GM12878 (cell line): ENCODE measurements around the gene ZNF507. TPM values are rescaled to one million over a fixed set of nuclear protein-coding genes. Genes with fewer than 3 reads are reported as not detected.

ENCODE experiments used
- ATAC-seq: fragments of 200-7000 bp; cut with Tn5 transposase; 3 replicates; pipeline ENCODE4 v1.9.1; 2020; ENCODE audit warnings: mild to moderate bottlenecking, moderate library complexity
- BruUV-seq: library from RNA; stranded (reverse); fragments of 400-500 nt; replicated peaks from 2 replicates; lab custom pipeline; 2021; lab: Mats Ljungman, UMichigan
- CTCF ChIA-PET: fragments of 300-600 bp; sonication (Branson Sonifier 250); formaldehyde crosslinking; extraction: SDS; loops from one replicate; lab custom pipeline; 2021; ENCODE audit warnings: inconsistent platforms; lab: Yijun Ruan, JAX
- POLR2A ChIA-PET: fragments of 350-600 bp; formaldehyde crosslinking; extraction: SDS; loops from one replicate; lab custom pipeline; 2021; ENCODE audit warnings: inconsistent platforms; lab: Charles Lee
- RAD21 ChIA-PET: fragments of 300-600 bp; sonication (Branson Sonifier 250); formaldehyde crosslinking; loops from one replicate; lab custom pipeline; 2023; ENCODE audit warnings: antibody characterized with exemption; ENCODE audit not compliant: unreplicated experiment; lab: Charles Lee
- SMC1A ChIA-PET: fragments of 300-600 bp; sonication (Branson Sonifier 250); formaldehyde crosslinking; loops from one replicate; lab custom pipeline; 2023; ENCODE audit not compliant: unreplicated experiment, uncharacterized antibody; lab: Charles Lee
- DNase-seq: peaks from one replicate; pipeline ENCODE4 v3.0.0-alpha.2; 2011; ENCODE audit warnings: low read depth, low spot score
- FAIRE-seq: peaks from 3 replicates; lab custom pipeline; 2011; peaks lifted over from hg19 to GRCh38; lab: Jason Lieb, UNC
- H2AFZ ChIP-seq: 2 replicates; pipeline ENCODE4 v1.6.0; 2011; ENCODE audit warnings: low read depth, low read length, control low read depth; ENCODE audit not compliant: control insufficient read depth
- H3K27ac ChIP-seq: 2 replicates; pipeline ENCODE4 v1.5.1; 2011; ENCODE audit warnings: control low read depth; ENCODE audit not compliant: control insufficient read depth, insufficient read depth
- H3K27me3 ChIP-seq, 2 experiments: replicated peaks in 1 of 2; 2 replicates each; pipeline versions ENCODE4 v1.6.0 to v1.6.1; 2011; ENCODE audit warnings: low read length in 1 of 2; ENCODE audit not compliant: control insufficient read depth in 2 of 2, insufficient read depth in 2 of 2
- H3K36me3 ChIP-seq, 2 experiments: 2 replicates each; pipeline ENCODE4 v1.5.1; 2011; ENCODE audit warnings: low read length in 1 of 2; ENCODE audit not compliant: control insufficient read depth in 2 of 2, insufficient read depth in 2 of 2
- H3K4me1 ChIP-seq: 2 replicates; pipeline ENCODE4 v1.6.1; 2011; ENCODE audit warnings: mild to moderate bottlenecking, low read length, moderate library complexity, mixed read lengths; ENCODE audit not compliant: control insufficient read depth, insufficient read depth
- H3K4me2 ChIP-seq: 2 replicates; pipeline ENCODE4 v1.6.0; 2011; ENCODE audit warnings: control low read depth; ENCODE audit not compliant: control insufficient read depth, insufficient read depth
- H3K4me3 ChIP-seq: fragments of 200-600 bp; sonication (generic); 2 replicates; pipeline ENCODE4 v1.5.1; 2016
- H3K79me2 ChIP-seq: 2 replicates; pipeline ENCODE4 v1.6.0; 2011; ENCODE audit warnings: low read length; ENCODE audit not compliant: control insufficient read depth, insufficient read depth
- H3K9ac ChIP-seq: 2 replicates; pipeline ENCODE4 v1.8.0; 2011; ENCODE audit warnings: low read length, control low read depth, mixed read lengths; ENCODE audit not compliant: control insufficient read depth, insufficient read depth
- H3K9me3 ChIP-seq: replicated peaks from 3 replicates; pipeline ENCODE4 v1.5.1; 2011; ENCODE audit warnings: mild to moderate bottlenecking, low read length; ENCODE audit not compliant: control insufficient read depth, insufficient read depth
- H4K20me1 ChIP-seq: 2 replicates; pipeline ENCODE4 v1.6.0; 2011; ENCODE audit not compliant: control insufficient read depth, insufficient read depth
- DPF2 ChIP-seq: fragments of 450-650 bp; IDR thresholded peaks from 2 replicates; pipeline ENCODE4 v1.6.1; 2017; ENCODE audit warnings: mild to moderate bottlenecking
- MEF2A ChIP-seq: IDR thresholded peaks from 2 replicates; pipeline ENCODE4 v1.6.1; 2011; ENCODE audit warnings: low read depth, mild to moderate bottlenecking, low read length, moderate library complexity; ENCODE audit not compliant: insufficient read depth
- NFIC ChIP-seq: IDR thresholded peaks from 2 replicates; pipeline ENCODE4 v1.6.1; 2012; ENCODE audit warnings: low read depth, mild to moderate bottlenecking, inconsistent platforms, low read length, moderate library complexity
- NFYA ChIP-seq: IDR thresholded peaks from 2 replicates; pipeline ENCODE4 v1.6.1; 2011; ENCODE audit warnings: low read depth, mild to moderate bottlenecking, low read length, improper control_type of control experiment, borderline replicate concordance
- RCOR1 ChIP-seq: conservative IDR thresholded peaks from 2 replicates; pipeline ENCODE4 v1.6.1; 2012; ENCODE audit warnings: low read depth, low read length, improper control_type of control experiment
- TBL1XR1 ChIP-seq: IDR thresholded peaks from 2 replicates; pipeline ENCODE4 v1.6.1; 2012; ENCODE audit warnings: low read depth, low read length, improper control_type of control experiment
- TCF3 ChIP-seq: IDR thresholded peaks from 2 replicates; pipeline ENCODE4 v1.6.1; 2012; ENCODE audit warnings: low read depth, mild to moderate bottlenecking, low read length, borderline replicate concordance; ENCODE audit not compliant: insufficient read depth
- WGBS: methylation state at CpG from one replicate; pipeline ENCODE4 v1.1.6; 2016; ENCODE audit warnings: low lambda C conversion rate; ENCODE audit not compliant: insufficient replicate concordance, insufficient coverage; ENCODE audit errors: missing lambda C conversion rate; 5-methylcytosine and 5-hydroxymethylcytosine counted together
- in situ Hi-C: fragments of 300-500 bp; cut with MboI; formaldehyde crosslinking; loops from 9 replicates; pipeline ENCODE4 v1.14.3; 2018; ENCODE audit warnings: mixed read lengths
- intact Hi-C: fragments of 100-400 bp; cut with micrococcal nuclease; formaldehyde crosslinking; loops from one replicate; pipeline ENCODE4 v1.14.2; 2022; ENCODE audit not compliant: unreplicated experiment
- polyA plus RNA-seq, 11 experiments: library from polyadenylated mRNA; depleted of rRNA in 4 of 11; unstranded in 6 of 11; stranded (reverse) in 5 of 11; fragments of >200 nt; fragmentation: Nextera tagmentation in 4 of 11; fragmentation: Illumina TruSeq in 1 of 11; extraction: Ambion mirVana in 4 of 11; extraction: Trizol in 1 of 11; gene quantifications; 1 replicate in 1 of 11; 2 replicates in 10 of 11; pipeline versions ENCODE4 v1.2.1 to v1.2.3, GENCODE V29; 2011 to 2016; ENCODE audit warnings: inconsistent platforms in 2 of 11, missing spikeins in 2 of 11, low read depth in 1 of 11
- total RNA-seq, 4 experiments: library from RNA; depleted of rRNA in 3 of 4; stranded (reverse); fragments of >200 nt in 3 of 4; fragmentation: Illumina TruSeq in 1 of 4; extraction: Trizol in 1 of 4; gene quantifications; 2 replicates each; pipeline versions ENCODE4 v1.2.1 to v1.2.3, GENCODE V29; 2013 to 2021
- TF ChIP-seq, protein P1 (sequence below), 3 experiments: IDR thresholded peaks in 2 of 3; conservative IDR thresholded peaks in 1 of 3; 2 replicates each; pipeline ENCODE4 v1.5.1; 2011; ENCODE audit warnings: low read depth in 3 of 3, low read length in 3 of 3, mild to moderate bottlenecking in 3 of 3, control low read depth in 2 of 3, moderate library complexity in 2 of 3, inconsistent platforms in 1 of 3, mixed read lengths in 1 of 3; ENCODE audit not compliant: control insufficient read depth in 2 of 3, insufficient read depth in 1 of 3; ENCODE audit errors: extremely low read depth in 1 of 3
- TF ChIP-seq, protein P2 (sequence below): fragments of 150-350 bp; IDR thresholded peaks from 2 replicates; pipeline ENCODE4 v1.6.1; 2016; ENCODE audit warnings: low read depth, low read length
- TF ChIP-seq, protein P3 (sequence below): IDR thresholded peaks from 2 replicates; pipeline ENCODE4 v1.6.1; 2011; ENCODE audit warnings: low read depth, low read length, improper control_type of control experiment, borderline replicate concordance
- TF ChIP-seq, protein P4 (sequence below): IDR thresholded peaks from 2 replicates; pipeline ENCODE4 v1.6.1; 2011; ENCODE audit warnings: borderline replicate concordance, low read depth, mild to moderate bottlenecking, moderate library complexity, low read length; ENCODE audit not compliant: insufficient read depth, poor library complexity, severe bottlenecking
- TF ChIP-seq, protein P5 (sequence below): fragments of 450-650 bp; IDR thresholded peaks from 2 replicates; pipeline ENCODE4 v1.6.1; 2018; ENCODE audit warnings: mild to moderate bottlenecking, low read depth, moderate library complexity; ENCODE audit not compliant: partially characterized antibody

Gene ZNF507
- total and polyA plus RNA-seq, 10 of the 15 experiments (the other 5 are each of a cell fraction or from before 2014, with no cell fraction given) = 2.3 to 18.4 (median 10.1) TPM

DNA sequence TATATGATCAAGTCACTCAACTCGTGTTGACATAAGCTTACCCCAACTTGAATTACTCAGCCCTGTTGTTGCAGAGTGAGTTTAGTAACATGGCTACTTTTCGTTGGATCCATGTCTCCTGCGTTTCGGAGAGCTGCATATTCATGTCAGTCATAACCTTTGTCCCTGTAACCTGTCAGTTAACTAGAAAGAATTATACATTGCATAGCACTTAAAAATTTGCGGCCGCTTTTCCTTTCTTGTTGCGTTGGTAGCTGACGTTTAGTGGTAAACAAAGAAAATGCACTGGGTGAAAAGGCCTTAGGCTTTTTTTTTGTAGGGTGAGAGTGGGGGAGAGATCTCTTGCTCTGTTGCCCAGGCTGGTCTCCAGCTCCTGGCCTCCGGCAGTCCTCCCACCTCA lies 14.2 kb downstream of the ZNF507 start:
- FAIRE-seq (no peak), ATAC-seq (no peak), DNase-seq (no peak)
- ChIA-PET RAD21 (no interaction called here), CTCF (interaction anchor here (1.1 to 3.7 kb wide), 3 partner anchors 8 to 21 kb away, joined by 3 to 15 read pairs (median 3); no protein-coding TSS in a partner anchor), POLR2A (interaction anchor here (0.6 kb wide), 1 partner anchor 616 kb away, joined by 3 read pairs; no protein-coding TSS in a partner anchor), SMC1A (interaction anchor here (0.6 to 1.1 kb wide), 2 partner anchors 9 to 10 kb away, joined by 3 read pairs; no protein-coding TSS in a partner anchor)
- H2AFZ ChIP-seq = no peak overlapping the region
- peaks cover 6 to 33% of the 10 kb centered on the region in 2 experiments; a peak in 3 of 4 replicates for H3K36me3 ChIP-seq
- no peaks in the 10 kb centered on the region for H3K4me1 ChIP-seq
- no TSS peak for BruUV-seq
- intact Hi-C loops (no loop called here), in situ Hi-C loops (no loop called here)
- peaks cover under 1% of the 10 kb centered on the region for H3K79me2 ChIP-seq
- H3K9ac ChIP-seq = no peak overlapping the region
- H3K27ac ChIP-seq = no peak overlapping the region
- no peak overlapping the region for H3K4me3 ChIP-seq
- 94% methylated on average over 9 of the region's 9 CpGs for WGBS
- no peak overlapping the region for H3K4me2 ChIP-seq
- H4K20me1 ChIP-seq = no peaks in the 10 kb centered on the region
- H3K9me3 ChIP-seq = no peaks in the 10 kb centered on the region; the same call in 2 of the 3 replicates
- no peaks in the 10 kb centered on the region for H3K27me3 ChIP-seq
- no peak for TF ChIP-seq DPF2
- TF ChIP-seq, protein P1, sequence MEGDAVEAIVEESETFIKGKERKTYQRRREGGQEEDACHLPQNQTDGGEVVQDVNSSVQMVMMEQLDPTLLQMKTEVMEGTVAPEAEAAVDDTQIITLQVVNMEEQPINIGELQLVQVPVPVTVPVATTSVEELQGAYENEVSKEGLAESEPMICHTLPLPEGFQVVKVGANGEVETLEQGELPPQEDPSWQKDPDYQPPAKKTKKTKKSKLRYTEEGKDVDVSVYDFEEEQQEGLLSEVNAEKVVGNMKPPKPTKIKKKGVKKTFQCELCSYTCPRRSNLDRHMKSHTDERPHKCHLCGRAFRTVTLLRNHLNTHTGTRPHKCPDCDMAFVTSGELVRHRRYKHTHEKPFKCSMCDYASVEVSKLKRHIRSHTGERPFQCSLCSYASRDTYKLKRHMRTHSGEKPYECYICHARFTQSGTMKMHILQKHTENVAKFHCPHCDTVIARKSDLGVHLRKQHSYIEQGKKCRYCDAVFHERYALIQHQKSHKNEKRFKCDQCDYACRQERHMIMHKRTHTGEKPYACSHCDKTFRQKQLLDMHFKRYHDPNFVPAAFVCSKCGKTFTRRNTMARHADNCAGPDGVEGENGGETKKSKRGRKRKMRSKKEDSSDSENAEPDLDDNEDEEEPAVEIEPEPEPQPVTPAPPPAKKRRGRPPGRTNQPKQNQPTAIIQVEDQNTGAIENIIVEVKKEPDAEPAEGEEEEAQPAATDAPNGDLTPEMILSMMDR (IDR thresholded peaks at IDR 0.05 in 2 of 3, conservative IDR thresholded peaks at IDR 0.05 in 1 of 3; ENCODE audit: control insufficient read depth in 2 of 3, extremely low read depth in 1 of 3, insufficient read depth in 1 of 3, low read depth in 3 of 3, low read length in 3 of 3) = no peak
- no peak for TF ChIP-seq MEF2A
- no peak for TF ChIP-seq RCOR1
- TF ChIP-seq, protein P2, sequence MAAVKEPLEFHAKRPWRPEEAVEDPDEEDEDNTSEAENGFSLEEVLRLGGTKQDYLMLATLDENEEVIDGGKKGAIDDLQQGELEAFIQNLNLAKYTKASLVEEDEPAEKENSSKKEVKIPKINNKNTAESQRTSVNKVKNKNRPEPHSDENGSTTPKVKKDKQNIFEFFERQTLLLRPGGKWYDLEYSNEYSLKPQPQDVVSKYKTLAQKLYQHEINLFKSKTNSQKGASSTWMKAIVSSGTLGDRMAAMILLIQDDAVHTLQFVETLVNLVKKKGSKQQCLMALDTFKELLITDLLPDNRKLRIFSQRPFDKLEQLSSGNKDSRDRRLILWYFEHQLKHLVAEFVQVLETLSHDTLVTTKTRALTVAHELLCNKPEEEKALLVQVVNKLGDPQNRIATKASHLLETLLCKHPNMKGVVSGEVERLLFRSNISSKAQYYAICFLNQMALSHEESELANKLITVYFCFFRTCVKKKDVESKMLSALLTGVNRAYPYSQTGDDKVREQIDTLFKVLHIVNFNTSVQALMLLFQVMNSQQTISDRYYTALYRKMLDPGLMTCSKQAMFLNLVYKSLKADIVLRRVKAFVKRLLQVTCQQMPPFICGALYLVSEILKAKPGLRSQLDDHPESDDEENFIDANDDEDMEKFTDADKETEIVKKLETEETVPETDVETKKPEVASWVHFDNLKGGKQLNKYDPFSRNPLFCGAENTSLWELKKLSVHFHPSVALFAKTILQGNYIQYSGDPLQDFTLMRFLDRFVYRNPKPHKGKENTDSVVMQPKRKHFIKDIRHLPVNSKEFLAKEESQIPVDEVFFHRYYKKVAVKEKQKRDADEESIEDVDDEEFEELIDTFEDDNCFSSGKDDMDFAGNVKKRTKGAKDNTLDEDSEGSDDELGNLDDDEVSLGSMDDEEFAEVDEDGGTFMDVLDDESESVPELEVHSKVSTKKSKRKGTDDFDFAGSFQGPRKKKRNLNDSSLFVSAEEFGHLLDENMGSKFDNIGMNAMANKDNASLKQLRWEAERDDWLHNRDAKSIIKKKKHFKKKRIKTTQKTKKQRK = no peak
- TF ChIP-seq, protein P3, sequence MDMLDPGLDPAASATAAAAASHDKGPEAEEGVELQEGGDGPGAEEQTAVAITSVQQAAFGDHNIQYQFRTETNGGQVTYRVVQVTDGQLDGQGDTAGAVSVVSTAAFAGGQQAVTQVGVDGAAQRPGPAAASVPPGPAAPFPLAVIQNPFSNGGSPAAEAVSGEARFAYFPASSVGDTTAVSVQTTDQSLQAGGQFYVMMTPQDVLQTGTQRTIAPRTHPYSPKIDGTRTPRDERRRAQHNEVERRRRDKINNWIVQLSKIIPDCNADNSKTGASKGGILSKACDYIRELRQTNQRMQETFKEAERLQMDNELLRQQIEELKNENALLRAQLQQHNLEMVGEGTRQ = no peak
- TF ChIP-seq, protein P4, sequence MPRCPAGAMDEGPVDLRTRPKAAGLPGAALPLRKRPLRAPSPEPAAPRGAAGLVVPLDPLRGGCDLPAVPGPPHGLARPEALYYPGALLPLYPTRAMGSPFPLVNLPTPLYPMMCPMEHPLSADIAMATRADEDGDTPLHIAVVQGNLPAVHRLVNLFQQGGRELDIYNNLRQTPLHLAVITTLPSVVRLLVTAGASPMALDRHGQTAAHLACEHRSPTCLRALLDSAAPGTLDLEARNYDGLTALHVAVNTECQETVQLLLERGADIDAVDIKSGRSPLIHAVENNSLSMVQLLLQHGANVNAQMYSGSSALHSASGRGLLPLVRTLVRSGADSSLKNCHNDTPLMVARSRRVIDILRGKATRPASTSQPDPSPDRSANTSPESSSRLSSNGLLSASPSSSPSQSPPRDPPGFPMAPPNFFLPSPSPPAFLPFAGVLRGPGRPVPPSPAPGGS = no peak
- no peak for TF ChIP-seq NFIC
- no peak for TF ChIP-seq NFYA
- TF ChIP-seq, protein P5, sequence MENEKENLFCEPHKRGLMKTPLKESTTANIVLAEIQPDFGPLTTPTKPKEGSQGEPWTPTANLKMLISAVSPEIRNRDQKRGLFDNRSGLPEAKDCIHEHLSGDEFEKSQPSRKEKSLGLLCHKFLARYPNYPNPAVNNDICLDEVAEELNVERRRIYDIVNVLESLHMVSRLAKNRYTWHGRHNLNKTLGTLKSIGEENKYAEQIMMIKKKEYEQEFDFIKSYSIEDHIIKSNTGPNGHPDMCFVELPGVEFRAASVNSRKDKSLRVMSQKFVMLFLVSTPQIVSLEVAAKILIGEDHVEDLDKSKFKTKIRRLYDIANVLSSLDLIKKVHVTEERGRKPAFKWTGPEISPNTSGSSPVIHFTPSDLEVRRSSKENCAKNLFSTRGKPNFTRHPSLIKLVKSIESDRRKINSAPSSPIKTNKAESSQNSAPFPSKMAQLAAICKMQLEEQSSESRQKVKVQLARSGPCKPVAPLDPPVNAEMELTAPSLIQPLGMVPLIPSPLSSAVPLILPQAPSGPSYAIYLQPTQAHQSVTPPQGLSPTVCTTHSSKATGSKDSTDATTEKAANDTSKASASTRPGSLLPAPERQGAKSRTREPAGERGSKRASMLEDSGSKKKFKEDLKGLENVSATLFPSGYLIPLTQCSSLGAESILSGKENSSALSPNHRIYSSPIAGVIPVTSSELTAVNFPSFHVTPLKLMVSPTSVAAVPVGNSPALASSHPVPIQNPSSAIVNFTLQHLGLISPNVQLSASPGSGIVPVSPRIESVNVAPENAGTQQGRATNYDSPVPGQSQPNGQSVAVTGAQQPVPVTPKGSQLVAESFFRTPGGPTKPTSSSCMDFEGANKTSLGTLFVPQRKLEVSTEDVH = no peak
- no peak for TF ChIP-seq TBL1XR1
- no peak for TF ChIP-seq TCF3
